Measurements from ENCODE around the gene MTMR2. TPM values are rescaled to one million over a fixed set of nuclear protein-coding genes. Genes with fewer than 3 reads are reported as not detected.

Gene MTMR2
- total RNA-seq, 4 donors from 2014 or later: 4.0 to 5.3 (median 4.5) TPM

GRCh38 chr11:95891423-95892170 is 32.3 kb downstream of the MTMR2 start:
- no peaks in the 10 kb centered on the region for H3K27me3 ChIP-seq
- no peak for DNase-seq
- H3K9me3 ChIP-seq: no peaks in the 10 kb centered on the region
- ATAC-seq: no peak
- no peak overlapping the region for H3K4me3 ChIP-seq
- no peak overlapping the region for H3K27ac ChIP-seq
- no peak for TF ChIP-seq CTCF (IDR thresholded peaks at IDR 0.05 in 4 of 5, conservative IDR thresholded peaks at IDR 0.05 in 1 of 5)
- TF ChIP-seq POLR2A (IDR thresholded peaks at IDR 0.05): no peak
- peaks cover 0 to 22% of the 10 kb centered on the region in 2 donors for H3K4me1 ChIP-seq
- in situ Hi-C loops (cut with MboI; ENCODE audit: low sequenced_read_pairs in 4 of 4) (no loop called here), intact Hi-C loops (cut with DNase I; ENCODE audit: low total_unique reads) (no loop called here)
- peaks cover 2 to 6% of the 10 kb centered on the region in 2 donors for H3K36me3 ChIP-seq

- Histone ChIP-seq H3K36me3 (peaks cover 2 to 10% of the 10 kb centered on the region in 2 donors), H3K9me3 (no peaks in the 10 kb centered on the region), H3K27ac (no peak overlapping the region), H3K4me1 (peaks cover 0 to 10% of the 10 kb centered on the region in 2 donors), H3K4me3 (no peak overlapping the region), H3K27me3 (no peaks in the 10 kb centered on the region)
- no peak for TF ChIP-seq CTCF (IDR thresholded peaks at IDR 0.05 in 4 of 5, conservative IDR thresholded peaks at IDR 0.05 in 1 of 5)
- no peak for DNase-seq
- intact Hi-C loops (cut with DNase I; ENCODE audit: low total_unique reads): no loop called here
- ATAC-seq: no peak
- in situ Hi-C loops (cut with MboI; ENCODE audit: low sequenced_read_pairs in 4 of 4): no loop called here
These were observed 35.1 kb downstream of the MTMR2 start for GRCh38 chr11:95888852-95889251.

GRCh38 chr11:95888439-95888838 is 35.5 kb downstream of the MTMR2 start:
- H3K4me3 ChIP-seq: no peak overlapping the region
- peaks cover 2 to 10% of the 10 kb centered on the region in 2 donors for H3K36me3 ChIP-seq
- H3K9me3 ChIP-seq: no peaks in the 10 kb centered on the region
- H3K27me3 ChIP-seq: no peaks in the 10 kb centered on the region
- H3K27ac ChIP-seq: no peak overlapping the region
- intact Hi-C loops (cut with DNase I; ENCODE audit: low total_unique reads) (no loop called here), in situ Hi-C loops (cut with MboI; ENCODE audit: low sequenced_read_pairs in 4 of 4) (no loop called here)
- ATAC-seq (no peak), DNase-seq (no peak)
- TF ChIP-seq CTCF (IDR thresholded peaks at IDR 0.05 in 4 of 5, conservative IDR thresholded peaks at IDR 0.05 in 1 of 5) (no peak), POLR2A (IDR thresholded peaks at IDR 0.05) (no peak)
- H3K4me1 ChIP-seq: peaks cover 0 to 10% of the 10 kb centered on the region in 2 donors

GRCh38 chr11:95886462-95886861 is 37.4 kb downstream of the MTMR2 start:
- no peak overlapping the region for H3K27ac ChIP-seq
- DNase-seq: no peak
- in situ Hi-C loops (cut with MboI; ENCODE audit: low sequenced_read_pairs in 4 of 4): no loop called here
- no peak for ATAC-seq
- TF ChIP-seq POLR2A (IDR thresholded peaks at IDR 0.05): no peak
- no peak for TF ChIP-seq CTCF (IDR thresholded peaks at IDR 0.05 in 4 of 5, conservative IDR thresholded peaks at IDR 0.05 in 1 of 5)
- intact Hi-C loops (cut with DNase I; ENCODE audit: low total_unique reads): no loop called here
- H3K4me3 ChIP-seq: no peak overlapping the region
- no peaks in the 10 kb centered on the region for H3K9me3 ChIP-seq
- no peaks in the 10 kb centered on the region for H3K27me3 ChIP-seq
- H3K4me1 ChIP-seq: peaks cover 0 to 5% of the 10 kb centered on the region in 2 donors
- H3K36me3 ChIP-seq: peaks cover 2 to 10% of the 10 kb centered on the region in 2 donors
